HepG2 (cell line): Measurements from ENCODE around the gene TRIM54. TPM values are rescaled to one million over a fixed set of nuclear protein-coding genes. Genes with fewer than 3 reads are reported as not detected.

Source experiments
- ADNP ChIP-seq: sonication (generic); formaldehyde crosslinking; IDR thresholded peaks from 2 replicates; pipeline ENCODE4 v1.4.0; 2020; ENCODE audit warnings: missing genetic modification reagents
- ATRX ChIP-seq: sonication (generic); formaldehyde crosslinking; IDR thresholded peaks from 2 replicates; pipeline ENCODE4 v1.4.0; 2020; ENCODE audit warnings: missing genetic modification reagents, borderline replicate concordance
- CEBPG ChIP-seq: IDR thresholded peaks from 2 replicates; pipeline ENCODE4 v1.6.1; 2016
- HHEX ChIP-seq: IDR thresholded peaks from 2 replicates; pipeline ENCODE4 v1.6.1; 2016; ENCODE audit warnings: control low read depth
- IKZF4 ChIP-seq: sonication (generic); formaldehyde crosslinking; IDR thresholded peaks from 2 replicates; pipeline ENCODE4 v1.5.1; 2020; ENCODE audit warnings: borderline replicate concordance, mild to moderate bottlenecking, low read depth, missing genetic modification reagents; ENCODE audit errors: not compliant biosample characterization
- KDM5A ChIP-seq: fragments of 200-600 bp; sonication (generic); IDR thresholded peaks from 2 replicates; pipeline ENCODE4 v1.7.0; 2018; ENCODE audit warnings: antibody characterized with exemption, mild to moderate bottlenecking, low read length, borderline replicate concordance
- MZF1 ChIP-seq: sonication (generic); formaldehyde crosslinking; IDR thresholded peaks from 2 replicates; pipeline ENCODE4 v1.8.1; 2023; ENCODE audit warnings: mild to moderate bottlenecking, missing genetic modification reagents, borderline replicate concordance
- NFE2 ChIP-seq: sonication (generic); formaldehyde crosslinking; IDR thresholded peaks from 2 replicates; pipeline ENCODE4 v1.4.0; 2020; ENCODE audit warnings: missing genetic modification reagents
- NONO ChIP-seq, 2 experiments: fragments of 450-650 bp in 1 of 2; sonication (generic) in 1 of 2; formaldehyde crosslinking in 1 of 2; IDR thresholded peaks in 1 of 2; conservative IDR thresholded peaks in 1 of 2; 2 replicates each; pipeline versions ENCODE4 v1.6.1 to v1.8.0; 2017 to 2022; ENCODE audit warnings: mild to moderate bottlenecking in 1 of 2, missing genetic modification reagents in 1 of 2, moderate library complexity in 1 of 2
- RORA ChIP-seq: sonication (generic); formaldehyde crosslinking; IDR thresholded peaks from 2 replicates; pipeline ENCODE4 v1.5.0; 2020; ENCODE audit warnings: mild to moderate bottlenecking, missing genetic modification reagents, moderate library complexity
- SMAD9 ChIP-seq: sonication (generic); formaldehyde crosslinking; IDR thresholded peaks from 2 replicates; pipeline ENCODE4 v1.5.1; 2020; ENCODE audit warnings: mild to moderate bottlenecking, missing genetic modification reagents
- SRF ChIP-seq: IDR thresholded peaks from 2 replicates; pipeline ENCODE4 v1.6.1; 2011; ENCODE audit warnings: mild to moderate bottlenecking, low read depth, low read length, moderate library complexity
- TBX3 ChIP-seq: fragments of 450-650 bp; IDR thresholded peaks from 2 replicates; pipeline ENCODE4 v1.6.1; 2017; ENCODE audit warnings: antibody characterized with exemption, mild to moderate bottlenecking, inconsistent platforms, borderline replicate concordance
- THAP11 ChIP-seq: IDR thresholded peaks from 2 replicates; pipeline ENCODE4 v1.6.1; 2016; ENCODE audit warnings: missing biosample characterization, missing genetic modification reagents
- ZBTB20 ChIP-seq: sonication (generic); formaldehyde crosslinking; IDR thresholded peaks from 2 replicates; pipeline ENCODE4 v1.8.1; 2023; ENCODE audit warnings: missing genetic modification reagents, low read depth, mild to moderate bottlenecking, borderline replicate concordance
- ZFP62 ChIP-seq: sonication (generic); formaldehyde crosslinking; IDR thresholded peaks from 2 replicates; pipeline ENCODE4 v1.4.0; 2020; ENCODE audit warnings: missing genetic modification reagents
- ZFP82 ChIP-seq: sonication (generic); formaldehyde crosslinking; IDR thresholded peaks from 2 replicates; pipeline ENCODE4 v1.5.1; 2020; ENCODE audit warnings: mild to moderate bottlenecking, missing genetic modification reagents, borderline replicate concordance
- ZNF124 ChIP-seq: sonication (generic); formaldehyde crosslinking; IDR thresholded peaks from 2 replicates; pipeline ENCODE4 v1.4.0; 2020; ENCODE audit warnings: missing genetic modification reagents
- ZNF296 ChIP-seq: sonication (generic); formaldehyde crosslinking; conservative IDR thresholded peaks from 2 replicates; pipeline ENCODE4 v1.5.0; 2020; ENCODE audit warnings: mild to moderate bottlenecking, missing genetic modification reagents
- ZNF329 ChIP-seq: sonication (generic); formaldehyde crosslinking; IDR thresholded peaks from 2 replicates; pipeline ENCODE4 v1.9.0; 2021; ENCODE audit warnings: low read depth, mild to moderate bottlenecking, missing genetic modification reagents
- ZNF569 ChIP-seq: sonication (generic); formaldehyde crosslinking; IDR thresholded peaks from 2 replicates; pipeline ENCODE4 v1.5.0; 2020; ENCODE audit warnings: mild to moderate bottlenecking, missing genetic modification reagents, moderate library complexity, borderline replicate concordance
- ZNF577 ChIP-seq: sonication (generic); formaldehyde crosslinking; IDR thresholded peaks from 2 replicates; pipeline ENCODE4 v1.4.0; 2020; ENCODE audit warnings: mild to moderate bottlenecking, low read depth, missing genetic modification reagents, borderline replicate concordance
- ZNF792 ChIP-seq: IDR thresholded peaks from 2 replicates; pipeline ENCODE4 v1.6.1; 2016
- ZSCAN31 ChIP-seq: sonication (generic); formaldehyde crosslinking; IDR thresholded peaks from 2 replicates; pipeline ENCODE4 v1.5.0; 2020; ENCODE audit warnings: low read depth, mild to moderate bottlenecking, missing genetic modification reagents
- ZSCAN9 ChIP-seq: IDR thresholded peaks from 2 replicates; pipeline ENCODE4 v1.6.1; 2016; ENCODE audit warnings: borderline replicate concordance
- polyA plus RNA-seq, 8 experiments: library from polyadenylated mRNA; depleted of rRNA in 3 of 8; stranded (reverse) in 7 of 8; unstranded in 1 of 8; fragments of >200 nt; fragmentation: Illumina TruSeq in 4 of 8; extraction: Trizol in 4 of 8; gene quantifications; 2 replicates each; pipeline versions ENCODE4 v1.2.1 to v1.2.3, GENCODE V29; 2011 to 2016; ENCODE audit warnings: low read depth in 4 of 8, missing spikeins in 1 of 8, mixed read lengths in 1 of 8; ENCODE audit not compliant: insufficient read depth in 1 of 8
- total RNA-seq, 5 experiments: library from RNA; depleted of rRNA; stranded (reverse); fragments of >200 nt; fragmentation: Illumina TruSeq; extraction: Trizol; gene quantifications; 2 replicates each; pipeline ENCODE4 v1.2.3, GENCODE V29; 2016; ENCODE audit warnings: low read depth in 1 of 5
- TF ChIP-seq, protein P1 (sequence below): sonication (generic); formaldehyde crosslinking; IDR thresholded peaks from 2 replicates; pipeline ENCODE4 v1.4.0; 2020; ENCODE audit warnings: mild to moderate bottlenecking, low read depth, missing genetic modification reagents
- TF ChIP-seq, protein P2 (sequence below): sonication (generic); formaldehyde crosslinking; IDR thresholded peaks from 2 replicates; pipeline ENCODE4 v1.4.0; 2020; ENCODE audit warnings: missing genetic modification reagents
- TF ChIP-seq, protein P3 (sequence below): fragments of 450-650 bp; IDR thresholded peaks from 2 replicates; pipeline ENCODE4 v1.6.1; 2017; ENCODE audit warnings: mild to moderate bottlenecking

The TRIM54 gene
- total and polyA plus RNA-seq, 2 of the 13 experiments (the other 11 are each of a cell fraction or from before 2014, with no cell fraction given): 0.07 to 0.13 TPM

DNA sequence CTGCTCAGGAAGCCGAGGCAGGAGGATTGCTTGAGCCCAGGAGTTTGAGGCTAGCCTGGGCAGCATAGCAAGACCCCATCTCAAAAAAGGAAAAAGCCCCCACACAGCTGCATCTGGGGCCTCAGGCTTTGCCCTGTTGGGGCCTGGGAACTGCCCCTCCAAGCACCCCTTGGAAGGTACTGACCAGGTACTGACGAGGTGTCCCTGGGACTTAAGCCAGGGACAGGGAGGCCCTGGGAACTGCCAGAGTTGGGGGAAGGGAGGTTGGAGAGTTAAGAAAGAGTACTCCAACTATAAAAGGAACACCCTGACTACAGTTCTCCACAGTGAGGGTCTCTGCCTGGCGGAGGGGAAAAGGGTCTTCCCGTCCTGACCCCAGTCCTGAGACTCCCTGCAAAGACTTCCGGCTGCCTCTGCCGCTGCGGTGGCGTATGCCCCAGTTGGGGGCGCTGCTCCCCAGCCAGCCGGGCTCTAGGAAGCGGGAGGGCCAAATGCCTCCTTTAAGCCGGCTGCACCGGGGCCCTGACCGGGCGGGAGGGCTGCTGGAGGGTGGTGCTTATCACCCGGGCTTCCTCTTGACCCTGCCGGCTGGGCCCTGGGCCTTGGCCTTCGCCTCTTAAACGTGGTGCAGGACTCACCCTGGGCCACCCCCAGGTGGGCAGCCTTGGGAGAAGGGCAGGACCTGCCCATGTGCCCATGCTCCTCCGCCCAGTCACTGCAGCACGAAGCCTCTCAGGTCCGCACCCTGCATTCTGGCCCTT is 32.2 kb upstream of the TRIM54 start (continued):
- TF ChIP-seq ZSCAN9 (CRISPR knock-in tag) (no peak), ATRX (CRISPR knock-in tag) (no peak), IKZF4 (CRISPR knock-in tag) (no peak), CEBPG (CRISPR knock-in tag) (no peak), HHEX (CRISPR knock-in tag) (no peak), ZNF124 (no peak), ADNP (CRISPR knock-in tag) (no peak), NONO (IDR thresholded peaks at IDR 0.05) (no peak), NONO (CRISPR knock-in tag; conservative IDR thresholded peaks at IDR 0.05) (no peak; the same call in 1 of the 2 replicates), ZFP62 (CRISPR knock-in tag) (no peak), ZSCAN31 (CRISPR knock-in tag) (no peak), ZBTB20 (CRISPR knock-in tag) (0 out of 2 replicates have a peak, but pooled peaks have one; percentile 49), ZFP82 (CRISPR knock-in tag) (peak; percentile 82; the same call in 1 of the 2 replicates), KDM5A (no peak), NFE2 (CRISPR knock-in tag) (no peak), ZNF792 (CRISPR knock-in tag) (no peak), ZNF569 (no peak), SMAD9 (CRISPR knock-in tag) (no peak), MZF1 (CRISPR knock-in tag) (0 out of 2 replicates have a peak, but pooled peaks have one; percentile 54), THAP11 (CRISPR knock-in tag) (peak; percentile 56; the same call in 1 of the 2 replicates), RORA (CRISPR knock-in tag) (no peak), SRF (no peak), ZNF296 (CRISPR knock-in tag) (no peak), ZNF329 (CRISPR knock-in tag) (no peak), TBX3 (no peak), ZNF577 (CRISPR knock-in tag) (no peak)
- TF ChIP-seq, protein P1, sequence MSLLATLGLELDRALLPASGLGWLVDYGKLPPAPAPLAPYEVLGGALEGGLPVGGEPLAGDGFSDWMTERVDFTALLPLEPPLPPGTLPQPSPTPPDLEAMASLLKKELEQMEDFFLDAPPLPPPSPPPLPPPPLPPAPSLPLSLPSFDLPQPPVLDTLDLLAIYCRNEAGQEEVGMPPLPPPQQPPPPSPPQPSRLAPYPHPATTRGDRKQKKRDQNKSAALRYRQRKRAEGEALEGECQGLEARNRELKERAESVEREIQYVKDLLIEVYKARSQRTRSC (CRISPR knock-in tag): no peak
- TF ChIP-seq, protein P2, sequence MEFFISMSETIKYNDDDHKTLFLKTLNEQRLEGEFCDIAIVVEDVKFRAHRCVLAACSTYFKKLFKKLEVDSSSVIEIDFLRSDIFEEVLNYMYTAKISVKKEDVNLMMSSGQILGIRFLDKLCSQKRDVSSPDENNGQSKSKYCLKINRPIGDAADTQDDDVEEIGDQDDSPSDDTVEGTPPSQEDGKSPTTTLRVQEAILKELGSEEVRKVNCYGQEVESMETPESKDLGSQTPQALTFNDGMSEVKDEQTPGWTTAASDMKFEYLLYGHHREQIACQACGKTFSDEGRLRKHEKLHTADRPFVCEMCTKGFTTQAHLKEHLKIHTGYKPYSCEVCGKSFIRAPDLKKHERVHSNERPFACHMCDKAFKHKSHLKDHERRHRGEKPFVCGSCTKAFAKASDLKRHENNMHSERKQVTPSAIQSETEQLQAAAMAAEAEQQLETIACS: no peak
- TF ChIP-seq, protein P3, sequence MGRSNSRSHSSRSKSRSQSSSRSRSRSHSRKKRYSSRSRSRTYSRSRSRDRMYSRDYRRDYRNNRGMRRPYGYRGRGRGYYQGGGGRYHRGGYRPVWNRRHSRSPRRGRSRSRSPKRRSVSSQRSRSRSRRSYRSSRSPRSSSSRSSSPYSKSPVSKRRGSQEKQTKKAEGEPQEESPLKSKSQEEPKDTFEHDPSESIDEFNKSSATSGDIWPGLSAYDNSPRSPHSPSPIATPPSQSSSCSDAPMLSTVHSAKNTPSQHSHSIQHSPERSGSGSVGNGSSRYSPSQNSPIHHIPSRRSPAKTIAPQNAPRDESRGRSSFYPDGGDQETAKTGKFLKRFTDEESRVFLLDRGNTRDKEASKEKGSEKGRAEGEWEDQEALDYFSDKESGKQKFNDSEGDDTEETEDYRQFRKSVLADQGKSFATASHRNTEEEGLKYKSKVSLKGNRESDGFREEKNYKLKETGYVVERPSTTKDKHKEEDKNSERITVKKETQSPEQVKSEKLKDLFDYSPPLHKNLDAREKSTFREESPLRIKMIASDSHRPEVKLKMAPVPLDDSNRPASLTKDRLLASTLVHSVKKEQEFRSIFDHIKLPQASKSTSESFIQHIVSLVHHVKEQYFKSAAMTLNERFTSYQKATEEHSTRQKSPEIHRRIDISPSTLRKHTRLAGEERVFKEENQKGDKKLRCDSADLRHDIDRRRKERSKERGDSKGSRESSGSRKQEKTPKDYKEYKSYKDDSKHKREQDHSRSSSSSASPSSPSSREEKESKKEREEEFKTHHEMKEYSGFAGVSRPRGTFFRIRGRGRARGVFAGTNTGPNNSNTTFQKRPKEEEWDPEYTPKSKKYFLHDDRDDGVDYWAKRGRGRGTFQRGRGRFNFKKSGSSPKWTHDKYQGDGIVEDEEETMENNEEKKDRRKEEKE: no peak
